Breast epithelium (tissue), 4 donors: ENCODE measurements around the gene TTC28. TPM values are rescaled to one million over a fixed set of nuclear protein-coding genes. Genes with fewer than 3 reads are reported as not detected.
"Not testable (repeated sequence)": the region's sequence is repeated elsewhere in the genome, so short reads cannot be mapped to it uniquely, and the experiment has no call there.

ENCODE experiments used
- DNase-seq, 2 donors: peaks; one replicate each; pipeline ENCODE4 v3.0.0-alpha.2; 2019; ENCODE audit warnings: low spot score in 2 of 2
- H3K27ac ChIP-seq, 2 donors: fragments of 200-600 bp; sonication (generic) in 1 of 2; one replicate each; pipeline ENCODE4 v1.5.1; 2016 to 2019; ENCODE audit warnings: mild to moderate bottlenecking in 1 of 2
- H3K27me3 ChIP-seq, 2 donors: fragments of 200-600 bp; sonication (generic) in 1 of 2; one replicate each; pipeline versions ENCODE4 v1.5.1 to v1.6.0; 2017 to 2019; ENCODE audit warnings: control low read depth in 1 of 2, mild to moderate bottlenecking in 1 of 2
- H3K36me3 ChIP-seq: fragments of 200-600 bp; one replicate; pipeline ENCODE4 v1.5.1; 2019
- H3K4me1 ChIP-seq, 2 donors: fragments of 200-600 bp; sonication (generic); one replicate each; pipeline ENCODE4 v1.5.1; 2016 to 2019; ENCODE audit warnings: control low read depth in 1 of 2
- H3K4me3 ChIP-seq, 3 donors: fragments of 200-600 bp; sonication (generic); 1 replicate in 2 of 3; 2 replicates in 1 of 3; pipeline ENCODE4 v1.5.1; 2016 to 2019; ENCODE audit warnings: mild to moderate bottlenecking in 3 of 3, moderate library complexity in 2 of 3
- H3K9me3 ChIP-seq, 2 donors: fragments of 200-600 bp; sonication (generic) in 1 of 2; one replicate each; pipeline ENCODE4 v1.5.1; 2016 to 2019; ENCODE audit warnings: control low read depth in 1 of 2
- POLR2A ChIP-seq: fragments of 450-650 bp; IDR thresholded peaks from one replicate; pipeline ENCODE4 v1.6.1; 2016; ENCODE audit warnings: antibody characterized with exemption, mild to moderate bottlenecking, moderate library complexity
- POLR2AphosphoS5 ChIP-seq, 3 donors: sonication (generic); formaldehyde crosslinking; IDR thresholded peaks; one replicate each; pipeline ENCODE4 v1.6.1; 2017; ENCODE audit warnings: antibody characterized with exemption in 3 of 3
- intact Hi-C: fragments of 100-400 bp; cut with DNase I; formaldehyde crosslinking; loops from one replicate; pipeline ENCODE4 v1.15.1; 2023; ENCODE audit warnings: low total_unique reads
- total RNA-seq, 3 donors: library from RNA; depleted of rRNA; stranded (reverse); fragments of >200 nt; gene quantifications; one replicate each; pipeline ENCODE4 v1.1.0, GENCODE V29; 2016
- TF ChIP-seq, protein P1 (sequence below), 3 donors: fragments of 450-650 bp; IDR thresholded peaks; one replicate each; pipeline ENCODE4 v1.5.1; 2016 to 2017; ENCODE audit warnings: antibody characterized with exemption in 3 of 3, mild to moderate bottlenecking in 3 of 3, moderate library complexity in 3 of 3

TTC28 gene
- total RNA-seq, 3 donors from 2014 or later: 33.5 to 43.3 (median 40.2) TPM

DNA sequence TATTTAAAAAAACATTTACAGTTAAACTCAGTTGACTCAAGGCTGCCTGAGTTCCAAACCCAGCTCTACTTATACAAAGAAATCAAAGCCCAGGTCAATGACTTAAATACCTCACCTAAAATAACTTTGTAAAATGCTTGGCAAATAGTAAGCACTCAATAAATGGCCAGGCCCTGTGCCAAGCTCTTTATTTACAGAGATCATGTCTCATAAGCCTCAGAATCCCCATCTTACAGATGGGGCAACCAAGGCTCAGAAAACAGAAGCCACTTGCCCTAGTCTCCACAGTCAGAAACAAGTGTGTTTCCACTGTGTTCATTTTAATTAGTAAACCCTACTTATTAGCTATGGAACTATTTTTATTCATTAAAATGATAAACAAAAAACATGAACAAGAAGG lies 30.5 kb upstream of the TTC28 start:
- Histone ChIP-seq H3K27me3 (no peaks in the 10 kb centered on the region), H3K4me1 (peaks cover 0 to 3% of the 10 kb centered on the region in 2 donors), H3K27ac (peak overlapping the region in 1 of 2 donors; percentile 54), H3K4me3 (no peak overlapping the region), H3K9me3 (no peaks in the 10 kb centered on the region), H3K36me3 (no peaks in the 10 kb centered on the region)
- intact Hi-C loops: no loop called here
- no peak for DNase-seq
- no peak for TF ChIP-seq POLR2AphosphoS5 (IDR thresholded peaks at IDR 0.05)
- TF ChIP-seq POLR2A: no peak
- TF ChIP-seq, protein P1, sequence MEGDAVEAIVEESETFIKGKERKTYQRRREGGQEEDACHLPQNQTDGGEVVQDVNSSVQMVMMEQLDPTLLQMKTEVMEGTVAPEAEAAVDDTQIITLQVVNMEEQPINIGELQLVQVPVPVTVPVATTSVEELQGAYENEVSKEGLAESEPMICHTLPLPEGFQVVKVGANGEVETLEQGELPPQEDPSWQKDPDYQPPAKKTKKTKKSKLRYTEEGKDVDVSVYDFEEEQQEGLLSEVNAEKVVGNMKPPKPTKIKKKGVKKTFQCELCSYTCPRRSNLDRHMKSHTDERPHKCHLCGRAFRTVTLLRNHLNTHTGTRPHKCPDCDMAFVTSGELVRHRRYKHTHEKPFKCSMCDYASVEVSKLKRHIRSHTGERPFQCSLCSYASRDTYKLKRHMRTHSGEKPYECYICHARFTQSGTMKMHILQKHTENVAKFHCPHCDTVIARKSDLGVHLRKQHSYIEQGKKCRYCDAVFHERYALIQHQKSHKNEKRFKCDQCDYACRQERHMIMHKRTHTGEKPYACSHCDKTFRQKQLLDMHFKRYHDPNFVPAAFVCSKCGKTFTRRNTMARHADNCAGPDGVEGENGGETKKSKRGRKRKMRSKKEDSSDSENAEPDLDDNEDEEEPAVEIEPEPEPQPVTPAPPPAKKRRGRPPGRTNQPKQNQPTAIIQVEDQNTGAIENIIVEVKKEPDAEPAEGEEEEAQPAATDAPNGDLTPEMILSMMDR (IDR thresholded peaks at IDR 0.05): no peak

DNA sequence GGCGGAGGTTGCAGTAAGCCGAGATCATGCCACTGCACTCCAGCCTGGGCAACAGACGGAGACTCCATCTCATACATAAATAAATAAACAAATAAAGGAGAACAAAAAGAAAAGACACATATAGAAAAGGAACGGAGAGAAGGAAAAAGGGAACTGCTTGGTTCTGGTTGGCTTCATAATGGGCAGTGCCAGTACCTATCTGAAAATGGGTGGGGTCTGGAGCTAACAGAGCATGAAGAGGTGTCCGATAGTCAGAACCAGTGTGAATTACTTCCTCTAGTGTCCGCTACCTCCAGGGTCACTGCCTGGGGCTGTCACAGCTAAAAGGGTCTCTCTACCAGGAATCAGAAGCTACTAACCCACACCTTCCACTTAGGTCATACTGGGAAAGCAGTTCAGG lies 27.2 kb upstream of the TTC28 start:
- Histone ChIP-seq H3K27ac (no peak overlapping the region), H3K4me1 (no peaks in the 10 kb centered on the region), H3K9me3 (no peaks in the 10 kb centered on the region), H3K4me3 (no peak overlapping the region), H3K36me3 (no peaks in the 10 kb centered on the region), H3K27me3 (no peaks in the 10 kb centered on the region)
- intact Hi-C loops: no loop called here
- DNase-seq: no peak
- no peak for TF ChIP-seq POLR2A
- no peak for TF ChIP-seq POLR2AphosphoS5 (IDR thresholded peaks at IDR 0.05)
- TF ChIP-seq, protein P1 (IDR thresholded peaks at IDR 0.05): no peak

DNA sequence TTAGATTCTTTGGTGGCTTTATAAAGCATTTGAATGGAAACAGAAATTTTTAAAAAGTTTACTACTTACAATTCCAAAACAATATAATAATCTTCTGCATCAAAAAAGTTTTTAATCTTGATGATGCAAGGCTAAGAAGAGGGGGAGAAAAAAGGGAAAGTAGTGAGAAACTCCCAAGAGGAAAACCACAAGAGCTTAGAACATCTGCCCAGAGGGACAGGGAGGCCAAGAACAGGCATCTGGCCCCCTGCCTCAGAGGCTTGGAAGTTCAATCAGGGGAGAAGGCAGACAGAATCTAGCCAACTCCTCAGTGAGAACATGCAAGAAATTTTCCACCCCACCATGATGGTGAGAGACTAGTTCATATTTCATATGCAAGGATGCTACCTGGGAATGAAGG lies 23.8 kb upstream of the TTC28 start:
- Histone ChIP-seq H3K27me3 (no peaks in the 10 kb centered on the region), H3K4me1 (no peaks in the 10 kb centered on the region), H3K9me3 (no peaks in the 10 kb centered on the region), H3K4me3 (no peak overlapping the region), H3K27ac (no peak overlapping the region), H3K36me3 (no peaks in the 10 kb centered on the region)
- intact Hi-C loops: no loop called here
- no peak for TF ChIP-seq POLR2AphosphoS5 (IDR thresholded peaks at IDR 0.05)
- no peak for DNase-seq

DNA sequence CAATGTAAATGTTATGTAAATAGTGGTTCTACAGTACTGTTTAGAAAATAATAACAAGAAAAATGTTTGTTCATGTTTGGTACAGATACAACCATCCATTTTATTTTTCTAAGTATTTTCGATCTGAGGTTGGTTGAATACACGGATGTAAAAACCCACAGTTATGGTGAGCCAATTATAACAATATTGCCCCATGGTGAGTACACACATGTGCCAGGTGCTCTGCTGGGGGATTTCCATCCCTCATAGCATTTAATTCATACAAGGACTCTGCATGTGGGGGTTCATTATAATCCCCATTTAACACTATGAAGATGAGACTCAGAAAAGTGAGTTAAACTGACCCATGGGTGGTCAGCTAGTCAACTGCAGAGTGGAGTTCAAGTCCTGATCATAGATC lies 23.3 kb upstream of the TTC28 start:
- H3K4me3 ChIP-seq: no peak overlapping the region
- no peaks in the 10 kb centered on the region for H3K4me1 ChIP-seq
- no peak for TF ChIP-seq POLR2A
- TF ChIP-seq, protein P1 (IDR thresholded peaks at IDR 0.05): no peak
- no peak for TF ChIP-seq POLR2AphosphoS5 (IDR thresholded peaks at IDR 0.05)
- H3K27me3 ChIP-seq: no peaks in the 10 kb centered on the region
- DNase-seq: no peak
- H3K36me3 ChIP-seq: no peaks in the 10 kb centered on the region
- intact Hi-C loops: no loop called here
- no peak overlapping the region for H3K27ac ChIP-seq
- H3K9me3 ChIP-seq: no peaks in the 10 kb centered on the region

DNA sequence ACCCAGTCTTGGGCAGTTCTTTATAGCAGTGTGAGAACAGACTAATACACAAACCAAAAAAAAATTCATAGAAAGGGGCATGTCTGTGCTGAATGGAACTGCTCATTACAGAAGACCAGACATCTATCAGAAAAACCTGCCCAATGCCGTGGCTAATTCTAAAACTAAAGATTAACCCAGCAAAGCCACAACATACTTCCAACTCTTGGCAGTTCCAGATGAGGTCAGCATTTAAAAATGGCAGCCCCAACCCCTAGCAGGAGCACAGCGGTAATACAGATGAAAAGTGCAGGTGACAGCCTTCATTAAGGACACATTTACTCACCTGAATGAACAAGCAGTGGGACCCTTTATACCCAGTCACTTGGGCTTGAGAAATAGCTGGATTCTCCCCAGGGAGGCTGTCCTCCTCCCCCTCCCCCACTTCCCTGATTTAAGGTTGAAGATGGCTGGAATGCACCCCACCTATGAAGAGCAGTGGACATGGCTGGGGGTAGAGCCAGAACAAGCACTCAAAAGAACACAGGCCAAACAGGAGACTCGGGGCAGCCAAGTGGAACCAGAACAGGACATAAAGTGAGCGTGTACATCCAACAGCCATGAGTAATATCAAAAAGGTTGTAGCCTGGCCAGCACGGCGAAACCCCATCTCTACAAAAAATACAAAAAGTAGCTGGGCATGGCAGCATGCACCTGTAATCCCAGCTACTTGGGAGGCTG lies 13.6 kb upstream of the TTC28 start:
- H3K4me3 ChIP-seq, H3K27ac ChIP-seq, H3K9me3 ChIP-seq, H3K4me1 ChIP-seq, H3K36me3 ChIP-seq, DNase-seq, intact Hi-C loops, H3K27me3 ChIP-seq: not testable (repeated sequence)

DNA sequence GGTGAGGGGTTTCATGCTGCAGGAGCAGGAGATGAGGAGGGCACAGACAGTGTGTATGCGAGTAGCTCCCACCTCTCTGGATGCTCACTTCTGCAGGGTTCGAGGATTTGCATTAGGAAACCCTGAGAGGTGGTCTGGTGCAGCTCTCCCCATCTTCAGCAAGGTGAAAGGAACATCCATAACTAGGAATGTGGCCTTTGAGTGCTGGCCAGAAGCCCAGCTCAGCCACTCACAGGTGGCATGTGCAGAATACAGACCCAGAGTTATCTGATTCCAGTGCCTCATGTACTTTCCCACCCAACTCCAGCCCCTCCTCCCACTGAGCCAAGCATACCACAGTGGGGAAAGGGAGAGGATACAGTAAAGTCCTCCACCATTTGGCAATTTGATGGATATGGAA lies 10.2 kb upstream of the TTC28 start:
- intact Hi-C loops, DNase-seq: not testable (repeated sequence)

DNA sequence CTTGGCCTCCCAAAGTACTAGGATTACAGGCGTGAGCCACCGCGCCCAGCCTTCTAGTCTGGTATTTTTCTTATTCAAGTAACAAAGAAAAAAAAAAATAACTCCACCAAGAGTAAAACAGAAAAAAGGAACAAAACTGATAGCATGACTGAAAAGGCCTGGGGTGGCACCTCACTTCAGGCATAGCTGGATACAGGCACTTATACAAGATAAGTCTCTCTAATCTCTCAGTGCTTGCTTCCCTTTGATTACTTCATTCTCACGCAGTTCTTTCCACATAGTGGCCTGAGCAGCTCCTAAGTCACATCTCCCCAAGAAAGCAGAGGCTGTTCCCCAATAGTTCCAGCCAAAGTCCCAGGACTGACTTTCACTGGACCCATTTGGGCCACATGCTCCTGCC lies 3.3 kb upstream of the TTC28 start:
- H3K4me3 ChIP-seq, DNase-seq, H3K9me3 ChIP-seq, H3K4me1 ChIP-seq, H3K27ac ChIP-seq, H3K36me3 ChIP-seq, H3K27me3 ChIP-seq: not testable (repeated sequence)
- intact Hi-C loops: loop anchor here (5.0 kb wide), 1 partner anchor 34 kb away; no protein-coding TSS in a partner anchor

More for the DNA sequence above, 10.2 kb upstream of the TTC28 start:
- not testable (repeated sequence) for H3K4me1 ChIP-seq, H3K4me3 ChIP-seq, H3K9me3 ChIP-seq, H3K27ac ChIP-seq, H3K27me3 ChIP-seq, H3K36me3 ChIP-seq

DNA sequence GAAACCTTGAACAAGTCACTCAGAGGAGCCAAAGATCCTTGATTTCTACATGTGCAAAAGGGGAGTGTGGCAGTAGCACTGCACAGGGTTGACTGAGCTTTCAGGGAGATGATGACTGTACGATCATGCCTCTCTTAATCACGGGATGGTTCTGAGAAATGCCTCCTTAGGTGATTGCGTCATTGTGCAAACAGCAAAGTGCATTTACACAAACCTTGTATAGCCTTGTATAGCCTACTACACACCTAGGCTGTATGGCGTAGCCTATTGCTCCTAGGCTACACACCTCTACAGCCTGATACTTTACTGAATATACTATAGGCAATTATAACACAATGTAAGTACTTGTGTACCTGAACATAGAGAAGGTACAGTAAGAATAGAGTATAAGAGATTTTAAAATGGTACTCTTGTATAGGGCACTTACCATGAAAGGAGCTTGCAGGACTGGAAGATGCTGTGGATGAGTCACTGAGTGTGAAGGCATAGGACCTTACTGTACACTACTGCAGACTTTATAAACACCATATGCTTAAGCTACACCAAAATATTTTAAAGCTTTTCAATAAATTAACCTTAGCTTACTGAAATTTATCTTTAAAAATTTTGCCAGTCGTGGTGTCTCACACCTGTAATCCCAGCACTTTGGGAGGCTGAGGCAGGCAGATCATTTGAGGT lies 1.3 kb upstream of the TTC28 start:
- intact Hi-C loops: loop anchor here (5.0 kb wide), 1 partner anchor 36 kb away; no protein-coding TSS in a partner anchor
- H3K4me3 ChIP-seq, H3K27ac ChIP-seq, H3K27me3 ChIP-seq, DNase-seq, H3K36me3 ChIP-seq, H3K9me3 ChIP-seq, H3K4me1 ChIP-seq: not testable (repeated sequence)

DNA sequence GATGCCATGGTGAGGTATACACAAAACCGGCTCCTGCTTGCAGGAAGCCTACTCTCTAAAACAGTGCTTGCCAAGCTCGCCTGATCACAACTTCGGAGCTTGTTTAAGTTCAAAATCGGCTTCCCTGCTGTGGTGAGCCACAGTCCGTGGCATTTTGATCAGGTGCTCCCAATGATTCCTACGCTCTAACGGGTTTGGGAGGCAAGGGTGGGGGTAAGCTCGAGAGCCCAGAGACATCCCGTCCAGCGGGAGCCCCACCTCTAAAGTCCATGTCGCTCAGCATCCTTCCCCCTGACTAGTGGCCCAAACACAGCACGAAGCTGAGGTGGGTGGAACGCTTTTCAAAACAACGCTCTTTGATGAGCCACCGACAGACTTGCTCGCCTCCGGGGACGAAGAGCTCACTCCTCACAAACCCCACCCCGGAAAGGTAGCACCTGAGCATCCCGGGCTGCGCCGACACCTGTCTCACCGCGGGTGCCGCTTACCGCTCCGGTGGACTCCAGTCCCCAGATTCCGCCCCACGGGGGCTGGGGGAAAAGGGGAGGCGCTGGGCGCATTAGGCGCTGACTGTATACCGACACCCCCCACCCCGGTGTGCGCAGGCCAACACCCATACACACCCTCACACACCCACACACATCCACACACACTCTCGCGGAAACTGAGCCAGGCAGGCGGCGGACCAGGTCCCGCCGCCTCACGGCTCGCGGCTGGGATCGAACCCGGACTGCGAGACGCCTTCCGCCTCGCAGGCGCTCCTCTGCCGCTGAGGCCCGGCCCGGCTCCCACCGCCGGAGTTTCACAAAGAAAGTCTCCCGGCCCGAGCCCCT lies 646 bp downstream of the TTC28 start:
- peak overlapping the region; percentile 68 to 82 (median 81) for H3K4me3 ChIP-seq
- H3K4me1 ChIP-seq, H3K36me3 ChIP-seq, intact Hi-C loops, DNase-seq, H3K27me3 ChIP-seq, H3K9me3 ChIP-seq: not testable (repeated sequence)
- peak overlapping the region; percentile 33 to 79 for H3K27ac ChIP-seq
